GM18867 (cell line): ENCODE measurements around the gene CCDC138.

Experiments
- ATAC-seq: cut with Tn5 transposase; IDR thresholded peaks from one replicate; pipeline ENCODE4 v1.9.1; 2021; ENCODE audit warnings: mild to moderate bottlenecking, moderate library complexity; ENCODE audit not compliant: unreplicated experiment

CCDC138 gene

DNA sequence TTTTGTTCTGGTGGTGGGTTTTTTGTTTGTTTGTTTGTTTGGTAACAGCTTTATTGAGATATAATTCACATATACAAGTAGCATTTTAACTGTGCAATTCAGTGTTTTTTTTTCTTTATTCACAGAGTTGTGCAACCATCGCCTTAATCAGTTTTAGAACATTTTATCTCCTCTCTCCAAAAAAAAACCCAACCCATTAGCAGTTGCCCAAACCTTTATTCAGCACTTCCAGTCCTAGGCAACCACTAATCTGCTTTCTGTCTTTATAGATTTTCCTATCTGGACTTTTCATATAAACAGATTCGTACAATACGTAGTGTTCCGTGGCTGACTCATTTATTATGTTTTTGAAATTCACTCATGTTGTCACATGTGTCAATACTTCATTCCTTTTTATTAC, 38.7 kb downstream of the CCDC138 start:
- ATAC-seq, result no peak

- ATAC-seq, result no peak
Measured at GRCh38 chr2:108825736-108826135, 39.2 kb downstream of the CCDC138 start.

DNA sequence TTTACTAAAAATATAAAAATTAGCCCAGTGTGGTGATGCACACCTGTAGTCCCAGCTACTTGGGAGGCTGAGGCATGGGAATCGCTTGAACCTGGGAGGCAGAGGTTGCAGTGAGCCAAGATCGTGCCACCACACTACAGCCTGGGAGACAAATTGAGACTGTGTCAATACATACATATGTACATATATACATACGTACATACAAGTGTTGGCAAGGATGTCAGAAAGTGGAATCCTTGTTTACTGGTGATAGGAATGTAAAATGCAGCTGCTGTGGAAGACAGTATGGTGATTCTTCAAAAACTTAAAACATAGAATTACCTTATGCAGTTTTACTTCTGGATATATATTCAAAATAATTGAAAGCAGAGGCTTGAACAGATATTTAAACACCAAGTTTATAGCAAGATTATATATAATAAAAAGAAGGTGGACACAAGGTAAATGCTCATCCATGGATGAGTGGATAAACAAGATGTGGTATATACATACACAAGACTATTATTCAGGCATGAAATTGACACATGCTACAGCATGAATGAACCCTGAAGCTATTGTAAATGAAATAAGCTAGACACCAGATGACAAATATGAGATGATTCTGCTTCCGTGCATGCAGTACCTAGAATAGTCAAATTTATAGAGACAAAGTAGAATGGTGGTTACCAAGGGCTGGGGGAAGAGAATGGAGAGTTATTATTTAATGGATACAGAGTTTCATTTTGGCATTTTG, 43.2 kb downstream of the CCDC138 start:
- no peak for ATAC-seq

DNA sequence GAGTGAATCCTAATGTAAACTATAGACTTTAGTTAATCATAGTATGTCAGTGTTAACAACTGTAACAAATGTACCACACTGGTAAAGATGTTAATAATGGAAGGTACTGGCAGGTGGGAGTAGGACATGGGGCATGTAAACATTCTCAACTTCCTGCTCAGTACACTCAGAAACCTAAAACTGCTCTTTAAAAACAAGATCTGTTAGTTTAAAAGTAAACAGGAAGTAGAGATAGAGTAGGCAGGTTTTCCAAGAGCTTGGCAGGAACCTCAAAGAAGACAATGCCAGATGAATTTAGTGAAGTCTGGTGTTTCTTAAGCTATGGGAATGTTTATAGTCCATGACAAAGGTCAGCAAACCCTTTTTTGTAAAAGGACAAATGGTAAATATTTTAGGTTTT, 46.6 kb downstream of the CCDC138 start:
- ATAC-seq, result no peak

DNA sequence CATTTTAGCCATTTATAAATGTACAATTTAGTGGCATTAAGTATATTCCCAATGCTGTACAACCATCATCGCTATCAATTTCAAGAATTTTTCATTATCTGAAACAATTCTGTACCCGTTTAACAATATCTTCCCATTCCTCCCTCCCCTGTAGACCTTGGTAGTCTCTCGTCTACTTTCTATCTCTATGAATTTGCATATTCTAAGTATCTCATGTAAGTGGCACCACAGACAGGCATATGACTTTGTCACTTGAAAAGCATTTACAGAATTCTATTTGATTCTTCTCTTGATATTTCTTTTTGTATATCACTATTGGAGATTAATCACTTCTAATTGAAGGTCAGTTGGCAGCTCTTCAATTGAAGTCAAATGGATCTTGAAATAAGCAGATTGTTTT, 48.0 kb downstream of the CCDC138 start:
- ATAC-seq, result no peak

DNA sequence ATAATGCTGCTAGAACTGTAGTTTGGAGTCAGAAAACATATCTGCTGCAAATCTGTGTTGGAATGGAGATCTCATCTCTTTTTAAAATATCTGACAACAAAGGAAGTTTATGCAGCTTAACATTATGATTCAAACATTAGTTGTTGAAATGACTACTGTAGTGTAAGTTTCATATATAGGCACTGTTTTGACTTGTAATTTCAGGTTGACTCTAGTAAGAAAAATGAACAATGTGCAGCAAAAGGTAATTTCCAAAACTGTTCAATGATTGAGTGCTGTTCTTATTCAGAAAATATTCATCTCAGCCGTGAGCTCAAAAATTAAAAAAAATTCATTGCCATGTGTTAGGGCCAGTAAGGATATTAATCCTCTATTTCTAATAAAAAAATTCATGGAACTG, 48.5 kb downstream of the CCDC138 start:
- ATAC-seq, result no peak

DNA sequence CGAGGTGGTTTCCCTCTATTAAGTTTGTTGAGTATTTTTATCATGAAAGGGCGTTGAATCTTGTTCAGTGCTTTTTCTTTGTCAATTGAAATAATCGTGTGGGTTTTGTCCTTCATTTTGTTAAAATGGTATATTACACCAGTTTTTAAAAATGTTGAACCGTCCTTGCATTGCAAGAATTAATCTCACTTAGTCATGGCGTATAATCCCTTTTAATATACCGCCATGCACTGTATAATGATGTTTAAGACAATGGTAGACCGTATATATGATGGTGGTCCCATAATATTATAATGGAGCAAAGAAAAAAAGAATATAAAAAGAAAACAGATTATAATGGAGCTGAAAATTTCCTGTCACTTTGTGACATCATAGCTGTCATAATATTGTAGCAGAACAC, 50.6 kb downstream of the CCDC138 start:
- no peak for ATAC-seq

DNA sequence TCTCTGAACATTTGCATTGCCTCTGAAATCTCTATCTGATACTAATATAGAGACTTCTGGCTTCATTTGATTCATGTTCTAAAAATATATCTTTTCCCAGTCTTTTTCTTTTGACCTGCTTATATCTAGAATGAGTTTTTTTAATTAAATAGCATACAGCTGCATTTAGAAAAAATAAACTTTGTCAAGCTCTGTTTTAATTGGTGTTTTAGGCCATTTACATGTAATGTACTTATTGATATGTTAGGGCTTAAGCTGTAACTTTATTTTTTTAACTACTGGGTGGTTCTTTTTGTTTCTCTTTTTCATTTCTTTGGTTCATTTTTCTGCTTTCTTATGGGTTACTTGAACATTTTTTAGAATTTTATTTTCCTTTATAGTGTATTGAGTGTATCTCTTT, 54.9 kb downstream of the CCDC138 start:
- no peak for ATAC-seq

DNA sequence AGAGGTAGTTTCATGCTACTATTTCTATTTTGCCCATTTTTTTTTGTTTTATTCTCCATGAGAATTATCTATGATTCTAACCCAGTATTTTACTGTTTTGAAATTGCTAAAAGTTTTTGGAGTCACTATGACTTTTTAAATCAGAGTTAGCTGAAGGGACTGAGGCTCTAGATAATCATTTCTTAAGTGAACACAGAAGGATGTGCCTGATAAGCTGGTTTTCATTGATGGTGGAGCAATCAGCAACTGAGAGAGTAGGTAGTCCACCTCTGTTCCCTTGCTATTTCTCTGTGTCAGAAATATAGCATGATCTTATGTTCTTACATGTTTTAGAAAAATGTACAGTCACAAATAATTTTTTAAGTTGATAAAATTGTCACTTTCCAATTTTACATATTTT, 59.4 kb downstream of the CCDC138 start:
- ATAC-seq, result no peak

DNA sequence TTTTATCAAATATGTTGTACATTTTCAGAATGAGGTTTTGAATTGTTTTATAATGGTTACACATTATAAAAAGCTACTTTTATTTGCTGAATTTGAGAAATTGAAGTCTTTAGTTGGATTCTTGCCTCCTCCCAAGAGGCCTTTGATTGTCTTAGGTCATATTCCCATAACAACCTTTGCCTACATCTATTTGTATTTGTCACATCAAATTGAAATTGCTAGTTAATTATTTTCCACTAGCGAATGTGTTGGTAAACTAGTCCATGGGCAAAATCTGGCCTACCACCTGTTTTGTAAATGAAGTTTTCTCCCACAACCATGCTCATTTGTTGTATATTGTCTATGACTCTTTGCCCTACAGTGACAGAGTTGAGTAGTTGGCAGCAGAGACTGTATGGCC, 60.4 kb downstream of the CCDC138 start:
- no peak for ATAC-seq

GRCh38 chr2:108852375-108852774, 65.8 kb downstream of the CCDC138 start:
- ATAC-seq, result no peak

GRCh38 chr2:108853421-108853820, 66.8 kb downstream of the CCDC138 start:
- no peak for ATAC-seq

GRCh38 chr2:108854484-108854883, 67.9 kb downstream of the CCDC138 start:
- ATAC-seq, result no peak

DNA sequence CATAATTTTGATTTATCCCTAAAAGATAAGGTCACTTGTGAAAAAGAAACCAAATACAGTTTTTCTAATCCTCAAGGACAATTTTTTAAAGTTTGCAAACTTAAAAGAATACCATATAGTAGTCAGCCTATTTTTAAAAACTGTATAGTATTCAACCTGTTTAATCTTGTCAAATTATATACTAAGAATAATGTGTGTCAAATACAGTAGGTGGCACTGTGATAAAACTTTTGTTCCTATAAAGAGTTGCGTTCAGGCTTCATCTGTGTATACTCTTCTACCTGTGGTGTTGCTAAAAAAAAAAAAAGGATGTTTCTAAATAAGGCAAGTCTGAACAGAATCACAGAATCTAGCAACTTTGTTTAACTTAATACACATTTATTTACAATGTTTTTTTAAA, 68.6 kb downstream of the CCDC138 start:
- ATAC-seq, result no peak

DNA sequence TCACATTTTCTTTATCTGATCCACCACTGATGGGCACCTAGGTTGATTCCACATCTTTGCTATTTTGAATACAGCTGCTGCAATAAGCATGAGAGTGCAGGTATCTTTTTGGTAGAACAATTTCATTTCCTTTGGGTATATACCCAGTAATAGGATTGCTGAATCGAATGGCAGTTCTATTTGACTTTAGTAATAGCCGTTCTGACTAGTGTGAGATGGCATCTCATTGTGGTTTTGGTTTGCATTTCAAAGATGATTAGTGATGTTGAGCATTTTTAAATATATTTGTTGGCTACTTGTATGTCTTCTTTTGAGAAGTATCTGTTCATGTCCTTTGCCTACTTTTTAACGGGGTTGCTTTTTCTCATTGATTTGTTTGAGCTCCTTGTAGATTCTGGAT, 72.3 kb downstream of the CCDC138 start:
- no peak for ATAC-seq

GRCh38 chr2:108866041-108866440, 79.5 kb downstream of the CCDC138 start:
- no peak for ATAC-seq

- ATAC-seq, result no peak
Measured at GRCh38 chr2:108868911-108869310, 82.3 kb downstream of the CCDC138 start.

DNA sequence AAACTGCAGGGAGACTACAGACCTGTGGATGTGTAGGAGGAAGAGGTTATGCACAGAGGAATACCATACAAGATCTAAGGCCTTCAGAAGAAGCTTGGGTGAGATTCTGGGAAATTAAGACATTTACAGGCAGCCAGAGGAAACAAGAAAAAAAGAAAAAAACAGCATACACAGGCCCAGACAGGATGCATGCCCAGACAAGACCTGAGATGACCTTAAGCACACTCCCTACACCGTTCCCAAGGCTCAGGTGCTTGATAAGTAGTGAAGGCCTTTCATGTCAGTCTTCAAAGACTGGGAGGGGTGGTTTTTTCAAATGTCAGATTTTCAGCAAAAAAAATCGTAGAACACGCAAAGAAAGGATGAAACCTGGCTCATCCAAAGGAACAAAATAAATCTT, 83.0 kb downstream of the CCDC138 start:
- no peak for ATAC-seq

DNA sequence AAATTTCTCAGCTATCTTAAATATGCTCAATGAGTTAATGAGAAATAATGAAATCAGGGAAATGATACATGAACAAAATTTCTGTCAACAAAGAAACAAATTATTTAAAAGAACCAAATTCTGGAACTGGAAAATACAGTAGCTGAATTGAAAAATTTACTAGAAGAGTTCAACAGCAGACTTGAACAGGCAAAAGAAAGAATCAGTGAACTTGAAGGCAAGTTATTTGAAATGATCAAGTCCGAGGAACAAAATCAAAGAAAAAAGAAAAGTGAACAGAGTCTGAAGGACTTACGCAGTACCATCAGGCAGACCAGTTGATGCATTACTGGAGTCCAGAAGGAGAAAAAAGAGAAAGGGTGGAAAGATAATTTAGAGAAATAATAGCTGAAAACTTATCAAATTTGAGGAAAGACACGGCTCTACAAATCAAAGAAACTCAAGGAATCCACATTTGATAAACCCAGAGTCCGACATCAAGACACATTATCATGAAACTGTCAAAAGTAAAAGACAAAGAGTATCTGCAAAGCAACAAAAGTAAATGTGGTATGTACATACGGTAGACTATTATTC, 83.6 kb downstream of the CCDC138 start:
- no peak for ATAC-seq

DNA sequence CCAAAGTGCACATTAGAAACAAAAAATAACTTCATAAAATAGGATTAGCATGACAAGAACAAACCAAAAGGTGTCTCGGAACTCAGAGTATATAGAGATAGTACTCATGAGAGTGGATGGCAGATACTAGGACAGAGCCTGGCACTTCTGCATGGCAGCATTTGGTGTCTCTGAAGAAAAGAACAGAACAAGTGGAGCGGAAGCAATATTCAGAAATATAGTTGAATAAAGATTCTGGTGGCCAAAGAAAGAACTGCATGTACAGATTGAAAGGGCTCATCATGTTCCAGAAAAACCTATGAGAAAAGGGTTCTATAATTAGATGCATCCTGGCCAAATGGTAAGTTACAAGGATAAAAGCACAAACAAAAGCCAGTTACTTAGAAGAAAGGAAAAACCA, 90.9 kb downstream of the CCDC138 start:
- no peak for ATAC-seq

DNA sequence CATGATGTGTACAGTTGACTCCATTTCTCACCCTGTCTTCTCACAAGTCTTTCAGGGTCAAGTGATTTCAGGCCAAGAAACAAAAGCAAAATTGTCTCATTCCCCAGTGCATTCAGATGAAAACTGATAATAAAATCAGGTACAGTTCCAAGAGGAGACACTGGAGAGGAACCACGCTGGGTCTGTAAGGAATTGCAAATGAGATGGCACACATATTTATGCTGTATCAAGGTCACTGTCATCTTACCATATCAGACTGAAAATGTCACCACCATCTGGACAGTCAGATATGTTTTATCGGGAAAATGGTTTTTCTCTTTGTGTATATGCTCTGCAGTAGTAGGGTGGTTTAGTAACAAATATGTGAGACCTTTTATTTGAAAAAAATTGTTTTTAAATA, 91.7 kb downstream of the CCDC138 start:
- no peak for ATAC-seq

DNA sequence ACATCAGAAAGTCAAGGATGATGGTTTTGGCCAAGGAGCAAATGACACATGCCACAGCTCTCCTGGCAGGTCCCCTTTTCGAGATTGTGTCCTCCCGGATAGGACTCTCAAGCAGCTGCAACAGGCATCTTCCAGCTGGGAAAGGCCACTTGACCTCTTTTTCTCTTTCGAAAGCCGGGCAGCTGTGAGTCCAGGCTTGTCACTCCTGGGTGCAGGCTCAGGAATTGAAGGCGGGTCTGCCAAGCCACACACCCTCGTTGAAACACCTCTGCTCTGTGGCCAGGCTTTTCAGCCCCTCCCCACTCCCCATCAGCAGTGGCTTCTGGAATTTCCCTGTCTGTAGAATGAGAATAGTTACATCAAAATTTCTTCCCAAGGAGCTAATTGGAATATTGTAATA, 98.0 kb downstream of the CCDC138 start:
- no peak for ATAC-seq

- no peak for ATAC-seq
Measured at GRCh38 chr2:108889907-108890306, 103.3 kb downstream of the CCDC138 start.
